Neural cell (in vitro differentiated cells): Measurements from ENCODE around the gene C1orf167.

Experiments
- EP300 ChIP-seq: fragments of 450-650 bp; conservative IDR thresholded peaks from 2 replicates; pipeline ENCODE4 v1.6.1; 2014; ENCODE audit warnings: antibody characterized with exemption, mild to moderate bottlenecking, moderate library complexity; ENCODE audit not compliant: poor library complexity, severe bottlenecking
- EZH2 ChIP-seq: fragments of 200-600, 300-800 bp; shearing (Covaris generic), sonication (generic); IDR thresholded peaks from 2 replicates; pipeline ENCODE4 v1.6.1; 2014; ENCODE audit warnings: antibody characterized with exemption, low read length, borderline replicate concordance, mild to moderate bottlenecking; ENCODE audit not compliant: insufficient read depth, poor library complexity, severe bottlenecking
- POLR2AphosphoS5 ChIP-seq: IDR thresholded peaks from 2 replicates; pipeline ENCODE4 v1.6.1; 2012
- RAD21 ChIP-seq: fragments of 450-650 bp; conservative IDR thresholded peaks from 2 replicates; pipeline ENCODE4 v1.6.1; 2014; ENCODE audit warnings: antibody characterized with exemption, mild to moderate bottlenecking, moderate library complexity
- SMC3 ChIP-seq: fragments of 450-650 bp; conservative IDR thresholded peaks from 2 replicates; pipeline ENCODE4 v1.6.1; 2014; ENCODE audit warnings: antibody characterized with exemption, mild to moderate bottlenecking, moderate library complexity; ENCODE audit not compliant: poor library complexity
- TAF1 ChIP-seq: IDR thresholded peaks from 2 replicates; pipeline ENCODE4 v1.6.1; 2012; ENCODE audit warnings: low read depth
- TF ChIP-seq, protein P1 (sequence below): fragments of 450-650 bp; IDR thresholded peaks from 2 replicates; pipeline ENCODE4 v1.5.1; 2014; ENCODE audit warnings: antibody characterized with exemption, mild to moderate bottlenecking, moderate library complexity; ENCODE audit not compliant: poor library complexity, severe bottlenecking
- TF ChIP-seq, protein P2 (sequence below): IDR thresholded peaks from 2 replicates; pipeline ENCODE4 v1.6.1; 2012; ENCODE audit warnings: borderline replicate concordance

- TF ChIP-seq, protein P1, sequence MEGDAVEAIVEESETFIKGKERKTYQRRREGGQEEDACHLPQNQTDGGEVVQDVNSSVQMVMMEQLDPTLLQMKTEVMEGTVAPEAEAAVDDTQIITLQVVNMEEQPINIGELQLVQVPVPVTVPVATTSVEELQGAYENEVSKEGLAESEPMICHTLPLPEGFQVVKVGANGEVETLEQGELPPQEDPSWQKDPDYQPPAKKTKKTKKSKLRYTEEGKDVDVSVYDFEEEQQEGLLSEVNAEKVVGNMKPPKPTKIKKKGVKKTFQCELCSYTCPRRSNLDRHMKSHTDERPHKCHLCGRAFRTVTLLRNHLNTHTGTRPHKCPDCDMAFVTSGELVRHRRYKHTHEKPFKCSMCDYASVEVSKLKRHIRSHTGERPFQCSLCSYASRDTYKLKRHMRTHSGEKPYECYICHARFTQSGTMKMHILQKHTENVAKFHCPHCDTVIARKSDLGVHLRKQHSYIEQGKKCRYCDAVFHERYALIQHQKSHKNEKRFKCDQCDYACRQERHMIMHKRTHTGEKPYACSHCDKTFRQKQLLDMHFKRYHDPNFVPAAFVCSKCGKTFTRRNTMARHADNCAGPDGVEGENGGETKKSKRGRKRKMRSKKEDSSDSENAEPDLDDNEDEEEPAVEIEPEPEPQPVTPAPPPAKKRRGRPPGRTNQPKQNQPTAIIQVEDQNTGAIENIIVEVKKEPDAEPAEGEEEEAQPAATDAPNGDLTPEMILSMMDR: no peak
- TF ChIP-seq POLR2AphosphoS5: no peak
- no peak for TF ChIP-seq EZH2
- no peak for TF ChIP-seq EP300
- TF ChIP-seq, protein P2, sequence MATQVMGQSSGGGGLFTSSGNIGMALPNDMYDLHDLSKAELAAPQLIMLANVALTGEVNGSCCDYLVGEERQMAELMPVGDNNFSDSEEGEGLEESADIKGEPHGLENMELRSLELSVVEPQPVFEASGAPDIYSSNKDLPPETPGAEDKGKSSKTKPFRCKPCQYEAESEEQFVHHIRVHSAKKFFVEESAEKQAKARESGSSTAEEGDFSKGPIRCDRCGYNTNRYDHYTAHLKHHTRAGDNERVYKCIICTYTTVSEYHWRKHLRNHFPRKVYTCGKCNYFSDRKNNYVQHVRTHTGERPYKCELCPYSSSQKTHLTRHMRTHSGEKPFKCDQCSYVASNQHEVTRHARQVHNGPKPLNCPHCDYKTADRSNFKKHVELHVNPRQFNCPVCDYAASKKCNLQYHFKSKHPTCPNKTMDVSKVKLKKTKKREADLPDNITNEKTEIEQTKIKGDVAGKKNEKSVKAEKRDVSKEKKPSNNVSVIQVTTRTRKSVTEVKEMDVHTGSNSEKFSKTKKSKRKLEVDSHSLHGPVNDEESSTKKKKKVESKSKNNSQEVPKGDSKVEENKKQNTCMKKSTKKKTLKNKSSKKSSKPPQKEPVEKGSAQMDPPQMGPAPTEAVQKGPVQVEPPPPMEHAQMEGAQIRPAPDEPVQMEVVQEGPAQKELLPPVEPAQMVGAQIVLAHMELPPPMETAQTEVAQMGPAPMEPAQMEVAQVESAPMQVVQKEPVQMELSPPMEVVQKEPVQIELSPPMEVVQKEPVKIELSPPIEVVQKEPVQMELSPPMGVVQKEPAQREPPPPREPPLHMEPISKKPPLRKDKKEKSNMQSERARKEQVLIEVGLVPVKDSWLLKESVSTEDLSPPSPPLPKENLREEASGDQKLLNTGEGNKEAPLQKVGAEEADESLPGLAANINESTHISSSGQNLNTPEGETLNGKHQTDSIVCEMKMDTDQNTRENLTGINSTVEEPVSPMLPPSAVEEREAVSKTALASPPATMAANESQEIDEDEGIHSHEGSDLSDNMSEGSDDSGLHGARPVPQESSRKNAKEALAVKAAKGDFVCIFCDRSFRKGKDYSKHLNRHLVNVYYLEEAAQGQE: no peak
- no peak for TF ChIP-seq RAD21
- TF ChIP-seq SMC3: no peak
- no peak for TF ChIP-seq TAF1
Measured at GRCh38 chr1:11807133-11807532, 45.1 kb downstream of the C1orf167 start.
